Astrocyte (in vitro differentiated cells and primary cell): ENCODE measurements around the gene COL11A2. TPM values are rescaled to one million over a fixed set of nuclear protein-coding genes. Genes with fewer than 3 reads are reported as not detected.

Experiments used
- DNase-seq: peaks from one replicate; pipeline ENCODE4 v3.0.0-alpha.2; 2010; ENCODE audit warnings: low read depth
- FAIRE-seq: peaks from 2 replicates; lab custom pipeline; 2011; peaks lifted over from hg19 to GRCh38; lab: Jason Lieb, UNC
- H2AFZ ChIP-seq: 2 replicates; pipeline ENCODE4 v1.6.0; 2012; ENCODE audit warnings: low read depth, low read length, inconsistent platforms
- H3K27ac ChIP-seq: 2 replicates; pipeline ENCODE4 v1.5.1; 2011; ENCODE audit warnings: low read depth, low read length, inconsistent platforms
- H3K27me3 ChIP-seq: 2 replicates; pipeline ENCODE4 v1.6.0; 2011; ENCODE audit warnings: low read length, inconsistent platforms; ENCODE audit not compliant: insufficient read depth
- H3K36me3 ChIP-seq: 2 replicates; pipeline ENCODE4 v1.5.1; 2011; ENCODE audit warnings: low read length, inconsistent platforms; ENCODE audit not compliant: insufficient read depth
- H3K4me1 ChIP-seq: 2 replicates; pipeline ENCODE4 v1.5.1; 2011; ENCODE audit warnings: low read length, inconsistent platforms; ENCODE audit not compliant: insufficient read depth
- H3K4me2 ChIP-seq: 2 replicates; pipeline ENCODE4 v1.6.0; 2012; ENCODE audit warnings: low read length, inconsistent platforms
- H3K4me3 ChIP-seq: 2 replicates; pipeline ENCODE4 v1.5.1; 2011; ENCODE audit warnings: low read depth, mild to moderate bottlenecking, low read length, inconsistent platforms; ENCODE audit not compliant: insufficient read depth
- H3K79me2 ChIP-seq: 2 replicates; pipeline ENCODE4 v1.6.0; 2012; ENCODE audit warnings: mild to moderate bottlenecking, low read length, inconsistent platforms; ENCODE audit not compliant: insufficient read depth
- H3K9ac ChIP-seq: 2 replicates; pipeline ENCODE4 v1.6.0; 2012; ENCODE audit warnings: mild to moderate bottlenecking, low read length, inconsistent platforms
- H3K9me3 ChIP-seq: 2 replicates; pipeline ENCODE4 v1.5.1; 2012; ENCODE audit warnings: low read depth, mild to moderate bottlenecking, low read length, inconsistent platforms; ENCODE audit not compliant: insufficient read depth
- H4K20me1 ChIP-seq: 2 replicates; pipeline ENCODE4 v1.6.0; 2012; ENCODE audit warnings: low read length, inconsistent platforms; ENCODE audit not compliant: insufficient read depth
- H3K27ac Mint-ChIP-seq: one replicate; pipeline ENCODE4 v1.8.0; 2021; ENCODE audit warnings: mild to moderate bottlenecking, mixed read lengths; ENCODE audit not compliant: unreplicated experiment
- H3K27me3 Mint-ChIP-seq: one replicate; pipeline ENCODE4 v1.8.0; 2021; ENCODE audit warnings: low read depth, mixed read lengths; ENCODE audit not compliant: unreplicated experiment
- H3K36me3 Mint-ChIP-seq: one replicate; pipeline ENCODE4 v1.8.0; 2021; ENCODE audit warnings: low read depth, mixed read lengths; ENCODE audit not compliant: unreplicated experiment
- H3K4me1 Mint-ChIP-seq: one replicate; pipeline ENCODE4 v1.8.0; 2021; ENCODE audit warnings: low read depth, mixed read lengths; ENCODE audit not compliant: unreplicated experiment
- H3K4me3 Mint-ChIP-seq: one replicate; pipeline ENCODE4 v1.8.0; 2021; ENCODE audit warnings: mild to moderate bottlenecking, moderate library complexity, mixed read lengths; ENCODE audit not compliant: unreplicated experiment
- H3K9me3 Mint-ChIP-seq: one replicate; pipeline ENCODE4 v1.8.0; 2021; ENCODE audit warnings: mild to moderate bottlenecking, mixed read lengths; ENCODE audit not compliant: unreplicated experiment
- CTCF ChIP-seq: IDR thresholded peaks from 2 replicates; pipeline ENCODE4 v1.5.1; 2011; ENCODE audit warnings: low read depth, mild to moderate bottlenecking, inconsistent platforms, low read length, moderate library complexity; ENCODE audit not compliant: insufficient read depth
- EZH2 ChIP-seq: IDR thresholded peaks from 2 replicates; pipeline ENCODE4 v1.6.1; 2012; ENCODE audit warnings: mild to moderate bottlenecking, low read length, inconsistent platforms; ENCODE audit not compliant: insufficient read depth
- total RNA-seq: library from RNA; stranded (reverse); gene quantifications from 2 replicates; pipeline ENCODE4 v1.2.1, GENCODE V29; 2021

The COL11A2 gene
- total RNA-seq, 1 donor from 2014 or later = 1.3 TPM

GRCh38 chr6:33217681-33218080, 25.4 kb upstream of the COL11A2 start:
- Histone ChIP-seq H3K4me1 (peaks cover 4% of the 10 kb centered on the region), H3K36me3 (no peaks in the 10 kb centered on the region), H3K79me2 (no peaks in the 10 kb centered on the region), H2AFZ (no peak overlapping the region), H3K4me3 (no peak overlapping the region), H3K9me3 (no peaks in the 10 kb centered on the region), H4K20me1 (no peaks in the 10 kb centered on the region), H3K27me3 (peaks cover 3% of the 10 kb centered on the region), H3K27ac (no peak overlapping the region), H3K9ac (no peak overlapping the region), H3K4me2 (no peak overlapping the region)
- Mint-ChIP-seq H3K4me3 (no peak overlapping the region), H3K27me3 (peaks cover 51% of the 10 kb centered on the region), H3K4me1 (peaks cover 4% of the 10 kb centered on the region), H3K36me3 (no peaks in the 10 kb centered on the region), H3K9me3 (peaks cover 4% of the 10 kb centered on the region), H3K27ac (no peak overlapping the region)
- DNase-seq (no peak), FAIRE-seq (no peak)
- no peak for TF ChIP-seq CTCF
- no peak for TF ChIP-seq EZH2

GRCh38 chr6:33217246-33217645, 25.0 kb upstream of the COL11A2 start:
- H3K36me3 Mint-ChIP-seq = peaks cover 2% of the 10 kb centered on the region
- no peak overlapping the region for H3K27ac Mint-ChIP-seq
- FAIRE-seq (no peak), DNase-seq (no peak)
- Histone ChIP-seq H3K4me2 (no peak overlapping the region), H3K27ac (no peak overlapping the region), H3K9ac (no peak overlapping the region), H3K4me3 (no peak overlapping the region), H3K36me3 (no peaks in the 10 kb centered on the region), H4K20me1 (no peaks in the 10 kb centered on the region), H2AFZ (no peak overlapping the region), H3K27me3 (peaks cover 3% of the 10 kb centered on the region), H3K4me1 (peaks cover 4% of the 10 kb centered on the region), H3K79me2 (no peaks in the 10 kb centered on the region), H3K9me3 (no peaks in the 10 kb centered on the region)
- H3K4me3 Mint-ChIP-seq = no peak overlapping the region
- peaks cover 6% of the 10 kb centered on the region for H3K4me1 Mint-ChIP-seq
- peaks cover 4% of the 10 kb centered on the region for H3K9me3 Mint-ChIP-seq
- peaks cover 49% of the 10 kb centered on the region for H3K27me3 Mint-ChIP-seq
- TF ChIP-seq EZH2 (no peak), CTCF (no peak)

GRCh38 chr6:33216117-33216649, 23.9 kb upstream of the COL11A2 start:
- Histone ChIP-seq H4K20me1 (no peaks in the 10 kb centered on the region), H3K4me1 (peaks cover 4% of the 10 kb centered on the region), H3K4me3 (no peak overlapping the region), H2AFZ (no peak overlapping the region), H3K27me3 (no peaks in the 10 kb centered on the region), H3K4me2 (no peak overlapping the region), H3K9me3 (no peaks in the 10 kb centered on the region), H3K79me2 (no peaks in the 10 kb centered on the region), H3K27ac (no peak overlapping the region), H3K36me3 (no peaks in the 10 kb centered on the region), H3K9ac (no peak overlapping the region)
- peaks cover 41% of the 10 kb centered on the region for H3K27me3 Mint-ChIP-seq
- H3K36me3 Mint-ChIP-seq = peaks cover 2% of the 10 kb centered on the region
- H3K27ac Mint-ChIP-seq = no peak overlapping the region
- FAIRE-seq = no peak
- DNase-seq = no peak
- no peak overlapping the region for H3K4me3 Mint-ChIP-seq
- TF ChIP-seq CTCF (no peak), EZH2 (no peak)
- H3K4me1 Mint-ChIP-seq = peaks cover 6% of the 10 kb centered on the region
- peaks cover 2% of the 10 kb centered on the region for H3K9me3 Mint-ChIP-seq
